HFF-Myc (cell line): Measurements from ENCODE around the gene WDR27.
A peak's percentile ranks its signal among the peaks of the same experiment; 100 is the strongest.

Source experiments
- DNase-seq: peaks from one replicate; pipeline ENCODE4 v3.0.0-alpha.2; 2011; ENCODE audit warnings: low read depth; ENCODE audit errors: extremely low read depth
- H3K4me3 ChIP-seq: replicated peaks from 2 replicates; pipeline ENCODE4 v1.5.1; 2011; ENCODE audit warnings: low read depth, mild to moderate bottlenecking, control low read depth, low read length
- TF ChIP-seq, protein P1 (sequence below): IDR thresholded peaks from 2 replicates; pipeline ENCODE4 v1.5.1; 2012; ENCODE audit warnings: mild to moderate bottlenecking, low read depth, low read length, control low read depth; ENCODE audit errors: missing control alignments

Gene WDR27

DNA sequence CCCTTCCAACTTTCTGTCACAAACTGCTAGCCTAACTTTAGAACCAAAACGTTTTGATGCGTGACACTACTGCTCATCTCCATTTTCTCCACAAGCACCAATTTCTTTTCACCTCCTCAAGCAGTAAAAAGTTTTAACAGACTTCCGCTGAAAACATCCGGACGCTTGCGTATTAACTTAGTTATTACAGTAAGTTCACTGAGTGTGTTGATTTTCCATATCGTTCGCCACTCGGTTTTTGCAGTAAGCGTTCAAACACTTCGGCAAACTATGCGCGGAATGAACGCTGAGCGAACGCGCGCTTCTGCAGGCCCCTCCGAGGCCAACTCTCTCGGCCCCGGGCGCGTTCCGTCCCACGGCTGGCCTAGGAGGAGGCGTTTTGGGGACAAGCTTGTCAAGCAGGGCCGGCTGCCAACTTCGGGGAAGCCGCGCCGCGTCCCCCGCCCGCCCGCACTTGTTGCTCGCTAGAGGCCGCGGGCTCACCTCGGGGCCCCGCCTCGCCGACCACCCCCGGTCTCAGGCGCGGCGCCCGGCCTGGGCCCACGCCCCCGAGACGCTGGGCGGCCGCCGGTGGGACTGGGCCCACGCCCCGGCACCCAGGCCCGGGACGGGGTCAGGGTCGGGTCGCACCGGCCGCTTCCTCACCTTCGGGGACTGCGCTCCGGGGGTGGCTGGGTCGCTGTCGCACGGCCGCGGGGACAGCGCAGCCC lies 21.5 kb upstream of the WDR27 start:
- H3K4me3 ChIP-seq: peak overlapping the region; percentile 66
- no peak for DNase-seq
- TF ChIP-seq, protein P1, sequence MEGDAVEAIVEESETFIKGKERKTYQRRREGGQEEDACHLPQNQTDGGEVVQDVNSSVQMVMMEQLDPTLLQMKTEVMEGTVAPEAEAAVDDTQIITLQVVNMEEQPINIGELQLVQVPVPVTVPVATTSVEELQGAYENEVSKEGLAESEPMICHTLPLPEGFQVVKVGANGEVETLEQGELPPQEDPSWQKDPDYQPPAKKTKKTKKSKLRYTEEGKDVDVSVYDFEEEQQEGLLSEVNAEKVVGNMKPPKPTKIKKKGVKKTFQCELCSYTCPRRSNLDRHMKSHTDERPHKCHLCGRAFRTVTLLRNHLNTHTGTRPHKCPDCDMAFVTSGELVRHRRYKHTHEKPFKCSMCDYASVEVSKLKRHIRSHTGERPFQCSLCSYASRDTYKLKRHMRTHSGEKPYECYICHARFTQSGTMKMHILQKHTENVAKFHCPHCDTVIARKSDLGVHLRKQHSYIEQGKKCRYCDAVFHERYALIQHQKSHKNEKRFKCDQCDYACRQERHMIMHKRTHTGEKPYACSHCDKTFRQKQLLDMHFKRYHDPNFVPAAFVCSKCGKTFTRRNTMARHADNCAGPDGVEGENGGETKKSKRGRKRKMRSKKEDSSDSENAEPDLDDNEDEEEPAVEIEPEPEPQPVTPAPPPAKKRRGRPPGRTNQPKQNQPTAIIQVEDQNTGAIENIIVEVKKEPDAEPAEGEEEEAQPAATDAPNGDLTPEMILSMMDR: no peak

DNA sequence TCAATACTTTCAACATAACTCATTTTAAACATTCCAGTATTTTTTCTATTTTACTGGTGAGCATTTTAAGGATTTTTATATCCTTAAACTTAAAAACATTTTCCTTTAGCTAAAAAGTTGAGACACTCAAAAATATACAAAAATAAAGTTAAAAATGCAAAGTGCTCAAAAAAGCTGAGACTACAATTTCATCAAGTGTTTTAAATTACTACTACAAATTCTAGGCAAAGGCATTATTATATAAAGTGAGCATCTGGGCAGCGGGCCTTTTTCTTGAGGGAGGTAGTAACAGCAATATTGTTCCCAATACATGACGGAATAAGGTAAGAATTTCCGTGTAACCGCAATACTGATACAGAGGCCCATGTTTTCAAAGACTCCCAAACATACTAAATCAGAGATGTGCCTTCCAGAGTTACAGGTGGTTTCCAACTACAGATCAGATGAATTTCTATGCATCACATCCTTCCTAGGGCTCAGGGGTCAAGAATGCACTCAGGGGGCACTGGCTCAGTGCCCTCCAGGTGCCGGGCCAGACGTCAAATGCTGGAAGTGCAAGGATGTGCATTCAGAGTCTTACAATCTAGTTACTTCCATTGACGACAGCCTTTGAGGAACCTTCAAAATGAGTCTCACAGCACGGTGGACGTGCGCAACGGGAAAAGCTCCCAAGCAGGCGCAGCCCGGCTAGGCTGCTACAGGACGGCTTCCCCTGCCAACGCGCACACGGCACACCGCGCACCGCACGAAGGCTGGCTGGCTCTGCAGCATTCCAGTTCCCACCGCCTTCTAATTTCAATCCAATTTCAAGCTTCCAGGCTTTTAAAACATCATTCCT lies 20.8 kb upstream of the WDR27 start:
- no peak for DNase-seq

DNA sequence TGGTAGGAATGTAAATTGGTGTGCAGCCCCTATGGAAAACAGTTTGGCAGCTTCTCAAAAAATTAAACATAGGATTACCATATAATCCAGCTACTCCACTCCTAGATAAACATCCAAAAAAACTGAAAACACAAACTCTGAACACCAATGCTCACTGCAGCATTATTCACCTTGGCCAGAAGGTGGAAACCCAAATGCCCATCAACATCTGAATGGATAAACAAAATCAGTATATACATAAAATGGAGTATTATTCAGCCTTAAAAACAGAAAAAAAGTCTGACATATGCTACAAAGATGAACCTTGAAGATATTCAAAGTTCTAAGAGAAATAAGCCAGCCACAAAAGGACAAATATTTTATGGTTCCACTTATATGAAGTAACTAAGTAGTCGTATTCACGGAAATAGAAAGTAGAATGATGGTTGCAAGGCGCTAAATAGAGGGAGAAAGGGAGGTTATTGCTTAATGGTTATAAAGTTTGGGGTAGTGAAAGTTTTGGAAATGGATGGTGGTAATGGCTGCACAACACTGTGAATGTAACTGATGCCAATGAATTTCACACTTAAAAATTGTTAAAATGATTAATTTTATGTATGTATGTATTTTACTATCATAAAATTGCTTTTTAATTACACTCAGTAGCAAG lies 18.5 kb upstream of the WDR27 start:
- TF ChIP-seq, protein P1: no peak
- no peak for DNase-seq

More for the DNA sequence above, 20.8 kb upstream of the WDR27 start:
- peak overlapping the region; percentile 66 for H3K4me3 ChIP-seq
- TF ChIP-seq, protein P1: no peak

DNA sequence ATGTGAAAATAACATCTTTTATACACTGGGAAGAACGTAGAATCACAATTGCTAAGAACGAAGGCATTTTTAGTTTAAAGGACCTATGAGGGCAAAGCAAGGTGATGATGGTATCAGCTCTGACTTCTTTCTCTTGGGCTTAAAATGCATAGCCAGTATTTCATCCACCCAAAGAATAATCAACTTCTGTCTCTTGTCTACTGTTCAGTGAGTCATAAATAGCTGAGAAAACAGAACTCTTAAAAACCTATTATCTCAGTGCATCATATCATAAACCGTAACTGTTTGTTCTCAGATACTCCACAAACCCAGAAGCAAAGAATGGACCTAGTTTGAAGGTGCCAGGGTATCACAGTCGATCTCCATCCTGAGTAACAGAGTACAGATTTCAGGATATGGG lies 17.3 kb upstream of the WDR27 start:
- TF ChIP-seq, protein P1: no peak

More for the DNA sequence above, 18.5 kb upstream of the WDR27 start:
- H3K4me3 ChIP-seq: no peak overlapping the region

DNA sequence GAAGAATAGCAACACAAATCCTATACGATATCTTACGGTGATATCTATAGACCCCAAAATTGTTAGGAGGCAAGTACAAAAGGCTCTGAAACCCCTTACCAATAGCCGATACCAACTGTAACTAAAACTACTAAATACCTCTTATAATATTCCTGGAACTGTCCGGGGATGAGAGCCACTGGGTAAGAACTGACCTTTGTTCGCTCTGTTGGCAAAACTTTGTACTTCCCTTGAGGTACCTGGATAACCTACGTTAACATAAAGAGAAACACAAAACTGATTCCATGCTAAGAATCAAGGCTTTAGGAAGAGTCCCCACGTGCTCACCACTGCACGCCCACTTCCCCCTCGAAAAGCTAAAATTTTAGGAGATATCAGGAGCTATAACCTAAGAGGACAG lies 12.8 kb upstream of the WDR27 start:
- TF ChIP-seq, protein P1: no peak
- H3K4me3 ChIP-seq: no peak overlapping the region
- no peak for DNase-seq

More for the DNA sequence above, 17.3 kb upstream of the WDR27 start:
- no peak overlapping the region for H3K4me3 ChIP-seq
- no peak for DNase-seq

DNA sequence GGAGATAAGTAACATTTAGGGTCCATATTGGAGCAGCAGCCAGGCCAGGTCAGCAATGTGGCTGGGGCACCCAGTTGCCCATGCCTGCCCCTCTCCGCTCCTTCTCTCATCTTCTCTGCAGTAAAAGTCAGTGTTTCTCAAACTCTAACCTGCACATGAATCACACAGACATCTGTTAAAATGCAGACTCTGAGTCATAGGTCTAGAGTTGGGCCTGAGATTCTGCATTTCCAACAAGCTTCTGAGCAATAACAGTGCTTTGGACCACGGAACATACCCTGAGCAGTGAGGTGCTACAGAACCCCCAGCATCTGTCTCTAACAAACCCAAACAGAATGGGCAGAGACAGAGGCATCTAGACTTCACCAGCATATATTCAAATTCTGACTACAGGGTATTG lies 12.3 kb upstream of the WDR27 start:
- TF ChIP-seq, protein P1: no peak
- no peak for DNase-seq
- no peak overlapping the region for H3K4me3 ChIP-seq
